Activated gamma-delta T cell treated with Interleukin-2 at 50 U/mL for 16 hours (primary cell): ENCODE measurements around the gene STK32C.

ENCODE experiments used
- DNase-seq: peaks from one replicate; pipeline ENCODE4 v3.0.0-alpha.2; 2020

Gene STK32C

DNA sequence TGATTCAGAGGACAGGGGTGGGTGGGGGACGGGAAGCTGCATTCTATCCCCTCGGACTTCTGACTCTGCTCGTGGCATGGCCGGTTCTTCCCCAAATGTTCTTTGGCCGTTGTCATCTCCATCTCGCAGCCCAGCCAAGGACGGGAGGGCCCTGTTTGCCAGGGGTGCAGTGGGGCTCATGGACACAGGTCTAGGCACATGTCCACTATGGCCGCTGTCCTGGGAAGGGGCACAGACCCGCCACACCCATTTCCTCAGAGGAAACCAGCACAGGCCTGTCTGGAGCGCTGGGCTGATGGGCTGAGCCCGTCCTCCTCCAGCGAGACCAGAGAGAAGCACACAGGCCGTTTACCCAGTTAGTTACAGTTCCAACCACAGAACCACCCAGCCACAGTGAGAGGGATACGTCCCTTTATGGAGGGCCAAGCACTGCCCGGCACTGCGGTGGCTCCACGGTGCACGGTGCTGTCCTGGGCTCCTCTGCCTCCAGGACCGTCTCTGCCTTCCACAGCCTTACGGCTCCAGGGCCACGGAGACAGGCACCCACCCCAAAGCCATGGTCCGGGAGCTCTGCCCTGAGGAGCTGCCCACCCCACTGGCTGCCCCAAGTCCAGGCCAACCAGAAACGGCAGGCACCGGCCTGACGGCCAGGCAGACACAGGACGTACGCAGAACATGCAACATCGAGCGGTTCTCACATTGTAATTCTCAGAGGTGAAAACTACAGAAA is 100.8 kb downstream of the STK32C start:
- no peak for DNase-seq

DNA sequence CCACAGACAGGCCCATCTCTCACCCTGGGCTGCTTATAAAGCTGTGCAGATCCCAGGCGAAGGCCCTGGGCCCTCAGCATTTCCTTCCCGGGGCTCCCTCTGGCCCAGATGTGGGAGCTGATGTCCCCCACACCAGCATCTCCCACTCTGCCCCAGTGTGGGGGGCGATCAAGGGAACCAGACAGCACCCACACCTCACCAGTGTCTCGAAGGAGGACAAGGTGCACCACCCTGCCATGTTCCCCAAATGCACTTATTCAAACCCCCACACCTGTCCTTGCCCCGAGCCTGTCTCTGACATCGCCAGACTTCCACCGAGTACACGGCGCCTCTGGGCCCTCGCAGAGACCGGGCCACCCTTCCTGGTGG is 101.4 kb downstream of the STK32C start:
- no peak for DNase-seq

DNA sequence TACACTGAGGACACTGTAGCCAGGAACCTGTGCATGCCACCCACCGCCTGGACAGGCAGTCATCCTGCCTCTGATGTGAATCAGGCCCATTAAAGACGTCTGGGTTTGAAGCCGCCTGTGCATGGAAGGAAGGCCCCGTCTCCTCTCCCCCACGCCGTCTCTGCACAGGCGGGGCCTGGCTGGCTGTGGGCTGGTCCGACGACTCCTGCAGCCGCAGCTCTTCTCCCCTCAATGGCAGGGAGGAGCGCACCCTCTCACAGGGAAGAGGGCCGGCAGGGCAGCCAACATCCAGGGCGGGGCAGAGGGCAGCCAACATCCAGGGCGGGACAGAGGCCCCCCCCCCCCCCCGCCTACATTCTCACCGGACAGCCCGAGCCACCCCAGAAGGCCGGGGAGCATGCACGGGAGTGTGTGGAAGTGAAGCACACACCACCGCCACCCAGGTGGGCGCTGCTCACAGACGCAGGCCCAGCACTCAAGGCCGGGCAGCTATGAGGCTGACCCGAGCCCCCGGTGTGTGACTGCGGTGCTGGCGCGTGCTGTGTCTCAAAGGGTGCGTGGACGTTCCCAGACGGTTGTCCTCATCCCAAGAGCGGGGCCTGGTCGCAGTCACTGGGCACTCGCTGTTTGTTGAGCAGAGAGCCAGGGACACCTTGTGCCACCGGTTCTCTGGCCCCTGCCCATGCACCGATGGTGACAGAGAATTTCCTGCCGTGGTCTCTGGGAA is 101.9 kb downstream of the STK32C start:
- DNase-seq: no peak

DNA sequence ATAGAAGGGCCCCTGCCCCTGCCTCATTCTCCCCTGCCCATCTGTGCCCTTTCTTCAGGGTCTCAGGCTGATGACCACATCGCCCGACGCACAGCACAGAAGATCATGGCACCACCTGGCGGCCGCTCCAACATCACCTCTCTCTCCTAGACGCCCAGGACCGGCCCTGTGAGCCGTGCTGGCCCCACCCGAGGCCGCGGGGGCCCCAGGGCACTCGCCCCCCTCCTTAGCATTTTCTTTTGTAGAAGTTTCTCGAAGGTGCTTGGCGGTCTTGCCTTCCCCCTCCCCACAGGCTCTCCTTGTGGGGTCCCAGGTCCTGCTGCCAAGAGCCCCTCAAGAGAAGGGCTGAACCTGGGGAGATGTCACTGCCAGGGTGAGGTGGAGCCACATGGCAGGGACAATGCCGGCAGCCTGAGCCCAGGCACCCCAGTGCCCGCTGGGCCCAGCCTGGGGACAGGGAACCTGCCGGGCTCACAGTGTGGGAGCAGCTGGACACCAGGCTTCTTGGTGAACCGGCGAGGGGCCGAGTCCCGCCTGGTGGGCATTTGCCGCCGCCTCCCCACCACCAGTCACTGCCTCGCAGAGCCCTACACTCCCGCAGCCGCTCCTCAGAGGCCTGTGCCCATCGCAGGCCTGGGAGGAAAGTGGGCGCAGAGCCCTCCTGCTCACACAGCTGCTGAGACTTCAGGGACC is 102.8 kb downstream of the STK32C start:
- no peak for DNase-seq

DNA sequence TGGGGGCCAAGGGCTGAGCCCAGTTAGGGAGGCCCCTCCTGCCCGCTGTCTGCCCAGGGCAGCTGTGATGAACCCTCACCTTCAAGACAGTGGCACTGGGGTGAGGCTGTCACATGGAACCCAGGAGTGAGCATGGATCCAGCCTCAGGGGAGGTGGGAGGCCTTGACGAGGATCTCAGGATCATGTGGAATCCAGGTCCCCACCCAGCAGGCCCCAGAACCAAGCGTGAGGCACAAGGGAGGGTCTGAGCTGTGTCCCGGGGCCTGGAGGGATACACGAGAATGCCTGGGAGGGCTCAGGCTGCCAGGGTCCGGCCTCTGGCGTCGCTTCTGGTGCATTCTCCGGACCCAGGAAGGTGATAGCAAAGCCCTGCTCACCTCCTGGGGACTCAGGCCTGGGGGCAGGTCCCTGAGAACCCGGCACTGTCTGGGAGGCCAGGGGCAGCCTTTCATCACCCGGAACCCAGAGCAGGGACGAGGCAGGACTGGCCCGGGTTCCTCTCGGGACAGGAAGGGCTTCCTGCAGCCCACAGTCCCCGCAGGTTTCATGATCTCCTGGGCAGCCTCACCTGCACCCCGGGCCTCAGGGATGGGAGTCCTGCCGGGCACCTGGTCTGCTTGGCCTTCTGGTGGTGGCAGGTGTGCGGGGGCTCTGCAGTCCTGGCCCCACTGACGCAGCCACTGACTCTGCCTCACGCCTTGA is 103.5 kb downstream of the STK32C start:
- no peak for DNase-seq

DNA sequence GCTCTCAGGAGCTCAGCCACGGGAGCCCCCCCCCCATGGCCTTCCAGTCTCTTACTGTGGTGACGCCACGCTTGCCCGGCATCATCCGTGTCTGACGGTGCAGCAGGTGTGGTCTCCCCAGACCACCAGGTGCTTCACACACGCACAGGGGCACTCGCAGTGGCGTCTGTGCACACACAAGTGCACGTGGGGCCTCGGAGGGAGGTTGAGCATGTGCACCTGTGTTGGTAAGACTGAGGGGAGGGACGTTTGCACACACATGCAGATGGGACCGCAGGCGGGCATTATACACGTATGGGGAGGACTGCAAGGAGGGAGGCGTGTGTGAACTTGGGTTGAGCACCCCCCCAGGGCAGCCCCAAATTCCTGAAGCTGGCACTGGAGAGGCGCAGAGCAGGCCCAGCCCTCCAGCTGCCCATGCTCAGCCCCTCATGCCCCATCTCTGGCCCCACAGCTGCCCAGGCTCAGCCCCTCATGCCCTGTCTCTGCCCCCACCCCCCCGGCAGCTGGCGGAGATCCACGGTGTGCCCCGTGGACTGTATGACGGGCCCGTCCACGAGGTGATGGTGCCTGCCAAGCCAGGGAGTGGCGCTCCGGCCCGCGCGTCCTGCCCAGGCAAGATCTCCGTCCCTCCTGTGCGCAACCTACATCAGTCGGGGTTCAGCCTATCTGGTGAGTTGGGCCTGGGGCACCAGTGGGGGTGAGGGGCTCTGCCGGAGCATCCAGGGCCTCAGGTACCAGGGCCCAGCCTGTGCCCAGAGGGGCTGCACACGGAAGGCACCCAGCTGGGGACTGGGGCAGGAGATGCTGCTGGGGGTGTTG is 104.3 kb downstream of the STK32C start:
- no peak for DNase-seq

DNA sequence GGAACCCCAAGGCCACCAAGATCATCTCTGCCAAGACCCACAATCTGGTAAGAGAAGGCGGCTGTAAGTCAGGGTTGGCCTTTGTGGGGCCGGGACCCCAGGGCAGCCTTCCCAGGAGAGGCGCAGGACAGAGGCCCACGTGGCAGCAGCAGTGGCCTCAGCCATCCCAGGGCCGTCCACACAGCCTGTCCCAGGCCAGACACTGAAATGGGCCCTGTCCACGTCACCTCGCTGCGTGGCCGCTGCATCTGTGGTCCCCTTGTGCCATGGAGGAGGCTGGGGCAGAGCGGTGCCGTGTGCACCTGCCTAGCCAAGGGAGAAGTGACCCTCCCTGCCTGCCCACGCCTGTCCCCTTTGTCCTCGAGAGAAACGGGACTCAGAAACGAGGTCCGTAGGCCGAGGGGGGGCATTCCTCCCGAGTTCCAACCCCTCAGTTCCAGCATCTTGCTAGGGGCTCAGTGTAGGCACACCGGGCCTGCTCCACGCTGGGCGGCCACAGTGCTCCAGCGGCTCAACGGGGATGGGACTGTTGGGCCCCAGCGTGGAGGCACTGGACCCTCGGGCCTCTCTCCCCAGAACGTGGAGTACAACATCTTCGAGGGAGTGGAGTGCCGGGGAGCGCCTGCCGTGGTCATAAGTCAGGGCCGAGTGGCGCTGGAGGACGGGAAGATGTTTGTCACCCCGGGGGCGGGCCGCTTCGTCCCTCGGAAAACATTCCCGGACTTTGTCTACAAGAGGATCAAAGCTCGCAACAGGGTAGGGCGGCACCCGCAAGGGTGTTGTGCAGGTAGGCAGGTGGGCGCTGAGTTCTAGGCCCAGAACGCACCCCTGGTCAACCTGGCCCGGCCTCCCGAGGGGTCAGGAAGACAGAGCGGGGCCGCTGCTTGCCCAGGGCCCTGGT is 105.4 kb downstream of the STK32C start:
- no peak for DNase-seq

DNA sequence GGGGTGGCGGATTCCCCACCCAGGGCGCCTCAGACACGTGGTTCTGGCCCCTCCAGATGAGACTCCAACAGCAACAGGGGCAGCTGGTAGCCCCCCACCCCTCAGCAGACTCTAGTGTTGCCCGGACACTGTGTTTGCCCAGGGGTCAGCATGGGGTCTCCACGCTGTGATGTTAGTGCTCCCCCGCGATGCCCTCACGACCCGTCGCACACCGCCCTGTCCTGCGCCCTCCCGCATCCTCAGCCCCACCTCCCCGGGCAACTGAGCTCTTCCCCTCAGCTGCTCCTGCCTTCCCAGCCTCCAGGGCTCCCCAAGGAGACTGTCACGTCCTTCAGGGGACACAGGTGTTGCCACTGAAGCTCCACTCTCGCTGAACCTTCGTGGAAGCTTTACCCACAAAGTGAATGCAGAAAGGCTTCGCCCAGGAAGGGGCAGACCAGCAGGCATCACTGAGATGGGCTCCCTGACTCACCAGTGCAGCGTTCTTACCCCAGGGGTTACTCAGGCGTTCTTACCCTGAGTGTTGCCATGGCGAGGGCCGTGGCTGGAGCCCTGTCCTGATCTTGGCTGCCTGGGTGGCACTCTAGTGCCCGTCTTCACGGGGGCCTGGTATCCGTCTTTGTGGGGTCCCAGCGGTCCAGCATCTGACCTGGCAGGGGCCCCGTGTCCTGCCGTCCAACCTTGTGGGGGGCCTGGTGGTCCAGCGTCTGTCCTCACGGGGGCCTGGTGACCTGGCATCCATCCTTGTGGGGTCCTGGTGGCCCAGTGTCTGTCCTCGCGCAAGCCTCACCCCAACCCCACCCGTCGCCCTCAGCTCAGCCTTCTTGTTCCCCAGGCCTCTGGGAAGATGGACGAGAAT is 106.4 kb downstream of the STK32C start:
- no peak for DNase-seq

DNA sequence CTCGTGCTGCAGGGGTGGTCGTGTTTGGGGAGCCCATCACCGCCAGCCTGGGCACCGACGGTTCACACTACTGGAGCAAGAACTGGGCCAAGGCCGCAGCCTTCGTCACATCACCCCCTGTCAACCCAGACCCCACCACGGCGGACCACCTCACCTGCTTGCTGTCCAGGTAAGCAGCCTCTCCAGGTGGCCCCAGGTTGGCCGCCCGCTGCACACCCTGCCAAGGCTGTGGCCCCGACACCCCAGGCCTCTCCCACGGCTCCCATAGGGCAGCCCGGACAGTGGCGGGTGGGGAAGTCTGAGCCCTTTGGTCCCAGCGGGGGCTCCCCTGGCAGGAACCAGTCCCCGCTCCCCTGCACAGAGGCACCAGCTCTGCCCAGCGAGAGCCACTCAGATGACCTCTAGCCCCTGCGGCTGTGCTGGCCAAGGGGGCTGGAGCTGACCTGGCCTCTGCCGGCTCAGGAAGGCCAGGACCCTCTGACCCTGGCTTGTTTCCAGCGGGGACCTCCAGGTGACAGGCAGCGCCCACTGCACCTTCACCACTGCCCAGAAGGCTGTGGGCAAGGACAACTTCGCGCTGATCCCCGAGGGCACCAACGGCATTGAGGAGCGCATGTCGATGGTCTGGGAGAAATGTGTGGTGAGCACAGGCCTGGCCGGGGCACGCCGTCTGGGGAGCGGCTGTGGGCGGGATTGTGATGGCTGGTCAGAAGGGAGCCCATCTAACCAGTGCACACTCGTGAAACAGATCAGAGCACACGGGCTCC is 107.2 kb downstream of the STK32C start:
- no peak for DNase-seq

DNA sequence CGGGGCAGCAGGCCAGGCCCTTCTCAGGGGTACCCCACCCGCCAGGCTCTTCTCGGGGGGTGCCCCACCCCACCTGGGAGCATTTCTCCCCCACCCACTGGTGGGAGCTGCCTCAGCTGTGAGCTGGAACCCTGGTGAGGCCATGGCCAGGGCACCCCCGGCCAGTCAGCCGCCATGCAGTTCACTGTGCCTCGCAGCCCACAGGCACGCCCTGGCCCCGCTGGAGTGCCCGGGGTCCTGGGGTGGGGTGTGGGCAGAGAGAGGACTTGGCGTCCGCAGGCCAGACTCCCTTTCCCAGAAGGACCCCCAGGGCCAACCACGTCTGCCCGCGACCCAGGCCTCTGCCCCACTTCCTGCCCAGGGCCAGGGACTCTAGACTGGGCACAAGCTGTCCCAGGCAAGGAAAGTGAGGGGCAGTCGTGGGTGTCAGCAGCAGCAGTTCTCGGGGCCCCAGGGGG is 107.9 kb downstream of the STK32C start:
- no peak for DNase-seq

DNA sequence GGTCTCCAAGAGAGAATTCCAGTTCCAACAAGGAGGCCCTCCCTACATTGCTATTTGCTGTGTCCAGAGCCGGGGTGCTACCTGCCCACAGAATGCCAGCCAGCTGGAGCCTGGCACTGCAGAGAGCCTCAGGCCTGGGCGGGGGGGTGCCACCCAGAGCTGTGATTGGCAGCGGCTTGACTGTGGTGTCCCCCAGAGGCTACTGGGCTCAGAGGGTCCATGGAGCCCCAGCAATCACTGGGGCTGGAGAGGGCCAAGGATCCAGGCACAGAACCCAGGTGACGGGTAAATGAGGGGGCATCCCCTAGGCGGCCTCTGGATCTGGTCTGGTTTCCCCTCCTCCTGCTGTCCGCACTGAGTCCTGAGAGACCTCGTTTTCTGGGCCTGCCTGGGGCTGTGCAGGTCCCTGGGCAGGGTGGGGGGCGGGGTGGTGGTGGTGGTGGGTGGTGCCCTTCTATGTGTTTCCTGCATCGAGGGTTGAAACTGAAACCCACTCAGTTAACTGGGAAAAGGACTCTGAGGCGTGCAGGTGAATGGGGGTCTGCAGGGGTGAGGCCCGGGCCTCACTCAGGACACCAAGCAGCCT is 108.4 kb downstream of the STK32C start:
- DNase-seq: no peak

DNA sequence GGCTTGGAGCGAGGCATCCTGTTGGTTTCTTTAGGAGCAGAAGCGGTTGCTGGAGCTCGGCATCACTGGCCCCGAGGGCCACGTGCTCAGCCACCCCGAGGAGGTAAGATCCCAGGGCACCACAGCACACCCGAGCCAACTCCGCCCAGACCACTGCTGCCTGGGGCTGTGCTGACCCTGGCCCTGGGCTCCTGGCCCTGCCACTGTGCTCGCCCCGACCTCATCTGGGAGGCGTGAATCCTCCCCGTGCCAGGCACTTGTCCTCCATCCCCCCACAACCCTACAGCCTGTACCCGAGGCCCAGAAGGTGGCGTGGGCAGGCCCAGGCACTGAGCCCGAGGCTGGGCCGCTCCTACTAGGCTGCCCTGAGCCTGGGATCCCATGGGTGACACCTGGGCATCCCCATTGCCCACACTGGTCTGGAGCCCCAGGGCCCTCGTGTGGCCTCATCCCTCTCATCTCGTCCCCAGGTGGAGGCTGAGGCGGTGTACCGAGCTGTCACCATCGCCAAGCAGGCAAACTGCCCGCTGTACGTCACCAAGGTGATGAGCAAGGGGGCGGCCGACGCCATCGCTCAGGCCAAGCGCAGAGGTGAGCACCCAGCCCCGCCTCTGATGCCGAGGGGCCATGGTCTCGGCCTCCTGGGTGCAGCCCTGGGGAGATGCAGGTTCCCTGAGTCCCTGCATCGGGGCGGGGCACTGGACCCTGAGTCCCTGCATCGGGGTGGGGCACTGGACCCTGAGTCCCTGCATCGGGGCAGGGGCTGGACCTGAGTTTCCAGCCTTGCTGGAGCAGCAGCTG is 109.2 kb downstream of the STK32C start:
- no peak for DNase-seq

DNA sequence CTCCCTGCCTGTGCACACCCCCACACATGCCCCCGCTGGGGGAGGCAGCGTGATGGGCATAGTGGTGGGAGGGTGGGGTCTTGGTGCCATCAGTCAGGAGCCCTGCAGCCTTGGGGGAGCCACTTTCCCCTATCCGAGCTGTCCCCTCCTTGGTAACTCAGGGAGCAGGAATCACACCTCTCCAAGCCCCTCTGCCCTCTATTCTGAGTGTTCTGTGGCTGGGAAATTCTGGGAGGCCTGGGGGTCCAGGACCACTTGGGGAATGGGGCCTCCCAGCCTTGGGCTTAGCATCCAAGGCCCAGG is 109.7 kb downstream of the STK32C start:
- DNase-seq: no peak

DNA sequence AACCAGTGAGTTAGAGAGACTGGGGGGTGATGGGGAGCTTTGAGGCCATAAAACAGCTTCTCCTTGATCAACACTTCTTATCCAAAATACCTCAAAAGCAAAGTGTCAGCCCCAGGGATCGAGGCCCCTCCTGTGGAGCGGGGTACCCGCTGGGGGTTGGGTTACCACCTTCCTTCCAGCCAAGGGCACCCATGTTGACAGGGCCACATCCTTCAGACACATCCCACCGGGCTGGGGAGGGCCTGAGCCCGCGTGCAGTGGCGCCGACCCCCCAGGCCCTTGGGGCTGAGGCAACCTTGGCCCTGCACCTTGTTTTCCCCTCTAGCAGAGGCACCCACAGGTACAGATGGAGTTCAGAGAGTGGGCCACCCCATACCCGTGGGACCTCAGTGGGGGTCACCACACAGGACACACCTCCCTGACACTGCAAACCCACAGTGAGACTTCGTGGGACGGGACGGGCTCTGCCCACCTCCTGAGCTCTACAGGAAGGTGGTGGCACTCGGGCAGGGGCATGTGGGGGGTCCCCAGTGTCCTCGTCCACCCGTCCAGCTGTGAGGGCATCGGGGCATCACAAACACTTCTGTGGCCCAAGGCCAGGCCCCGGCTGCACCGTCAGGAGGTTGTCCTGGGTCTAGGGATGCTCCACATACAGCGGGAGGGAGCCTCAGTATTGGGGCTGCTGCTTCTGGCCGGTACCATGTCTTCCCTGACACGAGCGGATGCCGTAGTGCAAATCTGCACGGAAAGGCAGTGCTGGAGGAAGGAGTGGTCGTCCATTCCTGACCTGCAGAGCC is 110.3 kb downstream of the STK32C start:
- DNase-seq: no peak

DNA sequence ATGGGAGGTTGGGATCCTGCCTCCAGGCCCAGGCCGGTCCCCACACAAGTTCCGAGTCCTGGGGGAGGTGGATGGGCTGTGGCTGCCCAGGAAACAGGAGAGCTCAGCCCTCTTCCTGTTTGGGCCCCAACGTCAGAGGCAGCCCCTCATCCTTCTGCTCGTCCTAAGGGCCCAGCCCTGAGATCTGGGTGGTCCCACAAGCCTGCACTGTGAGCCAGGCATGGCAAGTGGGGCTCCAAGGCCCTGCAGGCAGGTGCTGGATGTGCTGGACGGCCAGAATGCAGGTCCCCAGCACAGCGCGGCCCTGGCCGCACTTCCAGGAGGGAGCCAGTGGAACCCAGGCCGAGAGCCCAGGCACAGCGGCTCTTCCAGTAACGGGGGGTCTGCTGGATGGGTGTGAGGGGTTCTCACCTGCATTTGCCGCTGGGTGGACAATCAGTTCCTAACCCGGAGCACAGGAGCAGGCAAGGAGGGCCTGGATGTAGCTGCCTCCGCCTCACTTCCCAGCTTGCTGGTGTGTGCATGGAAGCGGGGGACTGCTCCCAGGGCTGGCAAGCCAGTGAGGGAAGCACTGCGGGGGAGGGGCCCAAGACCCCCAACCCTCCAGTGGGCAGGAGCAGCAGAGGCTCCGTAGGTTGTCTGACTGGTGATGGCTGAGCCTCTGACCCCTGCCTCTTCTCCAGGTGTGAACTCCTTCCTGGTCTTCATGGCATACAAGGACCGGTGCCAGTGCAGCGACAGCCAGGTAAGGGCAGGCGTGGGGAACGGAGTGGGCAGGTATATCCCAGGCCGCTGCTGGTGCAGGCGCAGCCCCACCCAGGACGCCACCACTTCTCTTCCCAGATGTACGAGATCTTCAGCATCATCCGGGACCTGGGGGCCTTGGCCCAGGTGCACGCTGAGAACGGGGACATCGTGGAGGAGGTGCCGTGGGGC is 111.3 kb downstream of the STK32C start:
- no peak for DNase-seq

DNA sequence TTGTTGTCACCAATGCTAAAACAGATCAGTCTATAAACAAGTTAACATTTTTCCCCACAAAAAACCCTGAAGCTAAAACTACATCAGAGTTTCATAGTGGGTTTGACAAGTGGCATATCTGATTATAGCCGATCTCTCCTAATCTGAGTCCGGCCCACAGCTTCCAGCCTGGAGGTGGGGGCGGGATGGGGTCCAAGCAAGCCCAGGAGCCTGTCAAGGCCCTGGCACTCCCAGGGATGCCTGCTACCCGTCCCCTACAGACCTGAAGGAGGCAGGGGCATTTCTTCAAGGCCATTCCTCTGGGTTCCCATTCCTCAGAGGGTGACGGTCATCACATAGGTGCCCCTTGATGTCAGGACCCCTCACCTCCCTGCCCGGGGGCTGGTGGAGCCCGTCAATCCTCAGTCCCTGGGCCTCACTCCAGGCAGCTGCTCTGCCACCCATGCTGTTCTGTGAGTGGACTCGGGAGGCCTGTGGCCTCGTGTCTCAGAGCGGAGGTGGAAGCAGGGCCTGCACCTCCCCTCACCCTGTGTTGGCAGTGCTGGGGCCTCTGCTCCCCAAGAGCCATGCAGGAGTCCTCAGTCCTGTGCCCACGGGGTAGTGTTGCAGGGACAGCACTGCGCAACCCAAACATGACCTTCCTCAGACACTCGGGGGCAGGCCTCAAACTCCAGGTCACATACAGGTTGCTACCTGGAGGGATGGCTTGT is 112.2 kb downstream of the STK32C start:
- DNase-seq: no peak
